NT2/D1 (cell line): ENCODE results near the gene CHRNA9.

Source experiments
- SUZ12 ChIP-seq: IDR thresholded peaks from 2 replicates; pipeline ENCODE4 v1.6.1; 2011; ENCODE audit not compliant: insufficient read length, insufficient read depth; ENCODE audit errors: extremely low read depth
- YY1 ChIP-seq: IDR thresholded peaks from 2 replicates; pipeline ENCODE4 v1.6.1; 2011; ENCODE audit not compliant: insufficient read length, insufficient read depth
- ZNF274 ChIP-seq: IDR thresholded peaks from 2 replicates; pipeline ENCODE4 v1.6.1; 2011; ENCODE audit warnings: mild to moderate bottlenecking, low read depth, low read length

- TF ChIP-seq ZNF274 (no peak), YY1 (no peak), SUZ12 (no peak)
These were observed 42.6 kb downstream of the CHRNA9 start for GRCh38 chr4:40377512-40378365.
